Effector CD8-positive, alpha-beta T cell (primary cell): Measurements from ENCODE around the gene AQP1.

ENCODE experiments used
- DNase-seq: peaks from one replicate; lab custom pipeline; 2025; lab: John Stamatoyannopoulos, UW

Gene AQP1

GRCh38 chr7:30884881-30885280 is 26.8 kb upstream of the AQP1 start:
- no peak for DNase-seq

DNA sequence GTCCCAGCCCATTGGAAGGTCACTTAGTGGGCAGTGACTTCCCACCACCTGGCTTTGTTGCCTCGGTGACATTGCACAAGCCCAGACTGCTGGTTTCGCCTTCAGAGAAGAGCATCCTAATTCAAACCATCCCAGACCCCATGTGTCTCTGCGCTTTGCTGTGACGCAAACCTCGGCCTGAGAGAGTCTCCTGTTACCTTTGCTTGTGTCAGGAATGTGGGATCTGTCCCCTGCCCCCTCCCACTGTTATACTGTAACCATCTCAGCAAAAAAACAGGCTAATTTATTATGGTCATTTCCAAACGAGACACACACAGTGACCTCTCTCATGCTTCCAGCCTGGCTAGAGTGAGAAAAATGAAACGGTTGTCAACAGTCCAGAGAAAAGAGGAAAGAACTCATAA is 25.0 kb upstream of the AQP1 start:
- DNase-seq, result no peak

DNA sequence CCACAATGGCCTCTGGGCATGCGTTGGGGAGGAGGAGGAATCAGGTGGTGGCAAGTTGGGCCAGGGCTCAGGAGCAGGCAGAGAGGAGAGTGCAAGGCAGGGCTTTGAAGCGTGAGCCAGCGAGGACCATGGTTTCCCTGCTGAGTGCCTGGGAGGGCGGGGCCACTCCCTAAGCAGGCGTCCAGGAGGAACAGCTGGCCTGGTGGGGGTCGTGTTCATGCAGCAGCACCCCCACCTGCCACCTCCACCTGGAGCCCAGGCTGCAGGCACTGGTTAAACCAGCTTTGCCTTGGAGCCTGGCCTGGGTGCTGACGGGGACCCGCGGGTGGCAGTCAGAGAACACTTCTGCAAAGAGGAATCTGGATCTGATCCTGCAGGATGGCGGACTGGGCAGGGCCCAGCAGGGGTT is 24.2 kb upstream of the AQP1 start:
- no peak for DNase-seq

DNA sequence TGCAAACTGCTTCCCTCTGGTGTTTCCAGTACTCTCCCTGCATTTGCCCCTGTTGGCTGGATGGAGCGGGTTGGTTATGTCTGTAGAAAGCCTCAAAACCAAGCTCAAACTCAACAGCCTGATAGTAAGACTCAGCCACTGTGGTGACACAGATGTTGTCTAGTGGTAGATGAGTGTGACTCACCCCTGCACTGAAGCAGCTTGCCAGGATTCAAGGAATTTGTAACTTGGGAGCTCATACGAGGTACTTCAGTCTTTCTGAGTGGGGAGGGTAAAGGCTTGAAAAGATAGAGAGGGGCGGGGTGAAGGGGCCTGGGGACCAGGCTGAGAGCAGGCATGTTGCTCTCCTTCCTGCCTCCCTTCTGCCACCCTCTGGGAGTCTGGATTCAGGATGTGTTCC is 22.9 kb upstream of the AQP1 start:
- no peak for DNase-seq

GRCh38 chr7:30890226-30890625 is 21.4 kb upstream of the AQP1 start:
- DNase-seq, result no peak

DNA sequence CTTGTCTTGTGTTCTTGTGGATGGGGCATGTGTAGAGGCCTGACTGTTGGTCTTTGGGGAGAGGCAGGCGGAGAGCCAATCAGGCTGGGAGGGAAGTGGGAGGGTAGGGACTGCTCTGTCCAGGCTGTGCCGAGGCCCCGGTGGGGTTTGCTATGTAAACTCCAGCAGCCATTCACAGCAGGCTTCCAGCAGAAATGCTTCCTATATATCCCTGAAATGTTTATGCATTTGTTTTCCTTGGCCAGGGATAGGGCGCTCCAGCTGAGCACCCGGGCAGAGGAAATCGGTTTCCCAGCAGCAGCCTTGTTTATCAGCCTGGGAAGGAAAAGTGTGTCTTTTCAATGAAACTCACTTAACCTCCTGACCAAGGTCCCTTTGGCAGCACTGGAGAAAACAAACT is 18.3 kb upstream of the AQP1 start:
- DNase-seq, result no peak

DNA sequence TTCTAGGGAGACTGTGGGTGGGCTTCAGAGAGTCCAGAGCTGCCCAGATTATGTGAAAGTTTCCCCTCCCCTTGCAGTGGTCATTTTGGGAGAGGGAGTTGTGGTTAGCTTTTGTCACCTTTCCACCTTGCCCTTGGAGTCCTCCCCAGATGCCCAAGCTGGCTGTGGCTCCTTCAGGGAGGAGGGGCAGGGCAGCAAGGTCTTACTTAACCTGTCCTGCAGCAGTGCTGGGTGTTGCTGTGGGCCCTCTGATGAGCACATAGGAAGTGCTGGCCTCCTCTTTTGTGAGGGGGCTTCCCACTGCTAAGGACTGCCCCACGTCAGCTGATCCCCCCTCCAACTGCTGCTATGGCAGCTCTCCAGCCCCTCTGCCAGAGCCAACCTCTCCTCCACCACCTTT is 17.6 kb upstream of the AQP1 start:
- no peak for DNase-seq

GRCh38 chr7:30894866-30895605 is 16.6 kb upstream of the AQP1 start:
- no peak for DNase-seq

GRCh38 chr7:30896036-30896435 is 15.6 kb upstream of the AQP1 start:
- no peak for DNase-seq

DNA sequence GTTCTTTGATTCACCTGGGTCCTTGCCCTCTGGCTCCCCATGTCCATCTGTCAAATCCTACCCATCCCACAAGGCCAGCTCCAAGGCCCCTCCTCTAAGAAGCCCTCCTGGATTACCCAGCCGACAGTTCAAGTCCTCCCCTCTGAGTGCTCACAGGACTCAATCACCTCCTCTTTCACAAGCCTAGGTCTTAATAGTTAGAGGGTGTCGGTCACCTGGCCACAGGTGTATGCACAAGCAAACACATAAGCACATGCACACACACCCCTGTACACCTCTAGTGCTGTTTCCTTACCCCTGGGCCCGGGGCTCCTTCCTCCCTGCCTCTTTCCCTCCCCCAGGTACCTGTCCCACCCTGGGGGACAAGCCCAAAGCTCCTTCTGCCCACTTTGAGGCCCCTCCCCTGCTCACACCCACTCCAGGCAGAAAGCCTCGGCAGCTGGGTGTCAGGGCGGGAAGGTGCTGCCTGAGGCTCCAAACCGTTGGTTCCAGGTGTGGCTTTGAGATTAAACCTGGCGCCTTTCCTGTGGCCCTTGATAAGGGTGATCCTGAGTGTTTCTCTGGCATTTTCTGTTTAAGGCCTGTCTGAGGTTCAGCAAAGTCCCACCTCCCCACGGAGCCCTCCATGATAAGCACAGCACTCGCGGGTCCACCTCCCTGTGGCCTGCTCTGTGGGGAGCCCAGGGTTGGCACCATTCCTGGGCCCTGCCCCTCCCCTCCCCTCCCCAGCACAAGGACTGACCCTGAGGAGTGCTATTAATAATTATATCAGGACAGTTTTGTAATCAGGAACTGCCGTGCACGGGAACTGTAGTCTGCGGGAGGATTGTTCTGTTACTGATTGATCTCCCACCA is 14.6 kb upstream of the AQP1 start:
- no peak for DNase-seq

- no peak for DNase-seq
Measured at GRCh38 chr7:30897770-30898169, 13.9 kb upstream of the AQP1 start.

- no peak for DNase-seq
Measured at GRCh38 chr7:30898411-30898810, 13.2 kb upstream of the AQP1 start.

- no peak for DNase-seq
Measured at GRCh38 chr7:30899066-30899465, 12.6 kb upstream of the AQP1 start.

DNA sequence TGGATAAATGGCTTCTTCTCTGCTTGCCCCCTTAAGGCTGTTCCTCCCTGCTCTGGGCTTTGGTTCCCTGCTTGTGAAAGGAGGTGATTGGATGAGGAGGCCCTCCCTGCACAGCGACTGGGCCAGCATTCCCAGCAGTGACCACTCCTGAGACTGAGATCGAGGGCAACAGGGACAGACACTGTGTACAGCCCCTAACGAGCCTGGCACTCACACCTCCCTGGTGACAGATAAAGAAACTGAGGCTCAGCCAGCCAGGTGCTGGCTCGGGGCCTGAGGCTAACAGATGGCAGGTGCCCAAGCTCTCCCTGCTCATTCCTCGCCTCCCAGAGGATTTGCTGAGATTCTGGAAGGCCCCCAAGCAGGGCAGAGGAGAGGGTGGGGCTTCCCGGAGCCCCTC is 12.0 kb upstream of the AQP1 start:
- no peak for DNase-seq

GRCh38 chr7:30900053-30900452 is 11.6 kb upstream of the AQP1 start:
- no peak for DNase-seq

DNA sequence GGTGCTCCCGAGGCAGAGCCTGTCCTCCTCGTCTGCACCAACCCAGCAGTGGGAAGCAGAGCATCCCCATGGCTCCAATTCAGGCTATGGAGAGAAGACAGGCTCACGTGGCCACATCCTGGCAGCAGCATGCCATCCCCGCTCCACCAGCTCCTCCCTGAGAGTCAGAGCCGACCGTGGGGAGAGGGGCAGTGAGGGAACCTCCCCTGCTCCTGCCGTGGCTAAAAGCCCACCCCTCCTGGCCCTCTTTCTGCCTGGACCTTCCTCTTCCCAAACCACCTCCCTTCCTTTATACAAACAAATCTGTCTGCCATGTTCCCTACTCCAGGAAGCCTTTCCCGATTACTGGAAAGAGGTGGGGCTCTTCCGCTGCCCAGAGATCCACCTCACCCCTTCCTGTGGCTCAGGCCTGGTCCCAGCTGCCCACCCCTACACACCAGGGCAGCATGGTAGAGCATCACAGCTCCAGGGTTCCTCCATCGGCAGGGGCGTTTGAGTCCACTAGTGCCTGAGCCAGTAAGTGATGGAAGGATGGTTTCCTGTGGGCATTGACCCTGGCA is 10.8 kb upstream of the AQP1 start:
- no peak for DNase-seq

DNA sequence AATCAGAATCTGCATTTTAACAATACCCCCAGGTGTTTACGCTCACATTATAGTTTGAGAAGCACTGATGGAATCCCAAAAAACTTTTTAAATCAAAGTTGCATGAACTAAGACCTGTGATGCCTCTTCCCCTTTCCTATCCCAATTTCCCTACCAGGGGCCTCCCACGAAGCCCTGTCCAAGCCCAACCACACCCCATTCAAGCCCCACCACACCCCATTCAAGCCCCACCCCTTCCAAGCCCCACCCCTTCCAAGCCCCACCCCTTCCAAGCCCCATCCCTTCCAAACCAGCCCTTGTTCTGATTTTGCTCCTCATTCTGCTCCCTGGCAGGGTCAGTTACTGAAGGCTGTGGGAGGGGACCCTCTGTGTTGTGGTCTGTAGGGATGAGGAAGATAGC is 9.8 kb upstream of the AQP1 start:
- DNase-seq, result no peak

DNA sequence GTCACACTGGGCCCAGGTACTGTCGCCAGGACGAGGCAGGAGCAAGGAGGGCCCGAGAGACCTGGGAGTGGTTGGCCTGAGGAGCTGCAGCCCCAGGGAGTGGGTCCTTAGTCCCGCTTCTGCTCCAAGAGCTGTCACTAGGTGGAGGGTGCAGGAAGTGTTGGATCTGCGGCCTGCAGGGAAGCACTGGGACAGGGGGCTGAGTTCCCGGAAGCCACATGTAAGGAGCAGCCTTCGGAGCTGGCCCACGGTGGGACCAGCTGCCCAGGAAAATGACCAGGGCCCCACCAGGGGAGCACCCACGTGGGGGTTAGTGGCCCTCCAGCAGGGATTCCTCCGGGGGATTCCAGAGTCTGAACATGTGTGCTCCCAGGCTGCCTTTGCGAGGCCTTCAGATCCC is 9.2 kb upstream of the AQP1 start:
- DNase-seq, result no peak

GRCh38 chr7:30903146-30903545 is 8.5 kb upstream of the AQP1 start:
- no peak for DNase-seq

GRCh38 chr7:30904561-30904960 is 7.1 kb upstream of the AQP1 start:
- DNase-seq, result no peak

DNA sequence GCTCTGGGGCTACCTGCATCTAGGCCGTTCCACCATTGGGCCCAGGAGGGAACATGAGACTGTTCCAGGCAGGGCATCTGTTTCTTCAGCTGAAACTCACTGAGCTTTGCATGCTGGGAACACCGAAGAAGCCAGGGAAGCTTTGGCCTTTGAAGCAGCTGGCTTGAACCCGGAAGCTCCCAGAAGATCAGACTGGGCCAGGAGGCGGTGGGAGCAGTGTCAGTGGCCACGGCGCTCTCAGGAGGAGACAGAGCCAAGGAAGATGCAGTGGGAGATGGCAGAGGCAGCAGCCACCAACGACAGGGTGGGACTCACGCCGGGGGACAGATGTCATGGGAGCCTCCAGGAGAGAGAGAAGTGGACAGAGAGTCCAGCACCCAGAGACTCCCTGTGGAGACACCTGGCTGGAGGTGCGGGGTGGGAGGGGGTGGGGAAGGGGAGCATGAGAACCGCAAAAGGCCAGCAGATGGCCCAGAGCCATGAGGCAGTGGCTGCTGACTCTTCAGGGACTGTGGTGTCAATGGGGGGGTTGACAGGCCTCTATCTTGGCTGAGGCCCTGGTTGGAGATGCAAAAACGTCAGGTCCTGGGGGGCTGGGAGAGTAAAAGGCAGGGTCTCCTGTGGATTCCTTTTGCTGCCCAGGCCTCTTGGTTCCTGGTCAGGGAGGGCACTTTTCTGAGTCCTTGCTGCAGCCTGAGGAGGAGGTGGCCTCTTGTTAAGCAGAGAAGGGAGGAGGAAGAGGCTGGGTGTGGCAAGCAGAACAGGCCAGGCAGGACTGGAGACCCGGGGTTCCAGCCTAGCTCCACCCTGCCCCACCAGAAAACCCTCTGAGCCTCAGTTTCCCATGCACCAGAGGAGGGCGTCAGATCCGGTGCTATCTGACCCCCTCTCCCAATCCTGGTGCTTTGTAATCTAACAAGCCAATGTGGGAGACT is 6.3 kb upstream of the AQP1 start:
- DNase-seq, result no peak

DNA sequence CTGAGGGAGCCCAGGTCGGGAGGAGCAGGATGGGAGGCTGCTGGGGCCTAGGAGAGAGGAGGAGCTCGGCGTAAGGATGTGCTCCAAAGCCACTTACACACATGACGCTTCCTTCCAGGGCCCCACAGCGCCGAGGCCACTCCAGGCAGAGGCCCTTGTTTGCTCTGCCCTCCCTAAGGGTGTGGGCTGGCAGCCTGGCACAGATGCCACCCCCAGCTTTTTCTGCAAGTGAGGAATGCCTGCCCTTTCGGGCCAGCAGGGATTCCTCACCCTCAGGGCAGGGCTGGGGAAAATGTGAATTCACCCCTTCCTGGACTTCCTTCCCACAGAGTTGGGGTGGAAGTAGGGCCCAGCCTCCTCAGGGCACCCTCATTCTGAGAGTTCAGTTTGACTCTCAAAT is 5.6 kb upstream of the AQP1 start:
- no peak for DNase-seq
